ENCODE measurements around the gene PTCRA.
A peak's percentile ranks its signal among the peaks of the same experiment; 100 is the strongest.
"Not testable (repeated sequence)": the region's sequence is repeated elsewhere in the genome, so short reads cannot be mapped to it uniquely, and the experiment has no call there.

Gene PTCRA

GRCh38 chr6:42941356-42941755 is 25.5 kb downstream of the PTCRA start:
- DNase-seq (ENCODE audit: low spot score), result not testable (repeated sequence)

GRCh38 chr6:42942444-42942843 is 26.6 kb downstream of the PTCRA start:
- DNase-seq (ENCODE audit: low spot score), result no peak

GRCh38 chr6:42947950-42948349 is 32.1 kb downstream of the PTCRA start:
- DNase-seq (ENCODE audit: low spot score), result no peak

- DNase-seq (ENCODE audit: low spot score), result no peak
Observed at GRCh38 chr6:42952389-42952788, 36.5 kb downstream of the PTCRA start.

DNA sequence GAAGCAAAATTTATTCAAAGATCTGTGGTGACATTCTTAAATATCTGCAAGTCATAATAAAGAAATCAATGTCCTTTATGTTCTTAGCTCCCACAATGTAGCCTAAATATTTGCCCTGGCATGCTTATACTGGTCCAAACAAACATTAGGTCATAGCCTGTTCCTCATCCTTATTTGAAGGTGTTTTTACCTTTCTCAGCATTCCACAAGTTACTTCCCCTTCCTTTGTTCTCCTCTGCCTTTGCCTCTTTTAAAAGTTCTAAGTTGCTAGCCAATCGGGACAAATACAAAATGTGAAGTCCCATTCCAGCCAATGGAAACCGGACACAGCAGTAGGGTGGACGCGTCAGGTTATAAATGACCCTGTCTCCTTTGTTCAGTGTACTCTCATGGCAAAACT is 38.6 kb downstream of the PTCRA start:
- not testable (repeated sequence) for DNase-seq (ENCODE audit: low spot score)

DNA sequence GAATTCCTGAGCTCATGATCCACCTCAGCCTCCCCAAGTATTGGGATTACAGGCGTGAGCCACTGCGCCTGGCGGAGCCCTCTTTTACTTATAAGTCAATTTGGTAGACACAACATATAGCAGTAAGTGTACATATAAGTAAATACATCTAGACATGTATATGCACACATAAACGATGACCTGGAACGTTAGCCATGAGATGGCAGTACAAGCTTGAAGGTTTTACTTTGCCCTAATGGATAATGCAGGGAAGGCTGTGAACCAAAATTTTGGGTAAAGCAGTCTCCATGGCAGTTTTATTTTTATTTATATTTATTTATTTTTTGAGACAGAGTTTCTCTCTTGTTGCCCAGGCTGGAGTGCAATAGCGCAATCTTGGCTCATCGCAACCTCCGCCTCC is 42.3 kb downstream of the PTCRA start:
- no peak for DNase-seq (ENCODE audit: low spot score)

GRCh38 chr6:42959917-42960242 is 44.0 kb downstream of the PTCRA start:
- DNase-seq (ENCODE audit: low spot score), result no peak

DNA sequence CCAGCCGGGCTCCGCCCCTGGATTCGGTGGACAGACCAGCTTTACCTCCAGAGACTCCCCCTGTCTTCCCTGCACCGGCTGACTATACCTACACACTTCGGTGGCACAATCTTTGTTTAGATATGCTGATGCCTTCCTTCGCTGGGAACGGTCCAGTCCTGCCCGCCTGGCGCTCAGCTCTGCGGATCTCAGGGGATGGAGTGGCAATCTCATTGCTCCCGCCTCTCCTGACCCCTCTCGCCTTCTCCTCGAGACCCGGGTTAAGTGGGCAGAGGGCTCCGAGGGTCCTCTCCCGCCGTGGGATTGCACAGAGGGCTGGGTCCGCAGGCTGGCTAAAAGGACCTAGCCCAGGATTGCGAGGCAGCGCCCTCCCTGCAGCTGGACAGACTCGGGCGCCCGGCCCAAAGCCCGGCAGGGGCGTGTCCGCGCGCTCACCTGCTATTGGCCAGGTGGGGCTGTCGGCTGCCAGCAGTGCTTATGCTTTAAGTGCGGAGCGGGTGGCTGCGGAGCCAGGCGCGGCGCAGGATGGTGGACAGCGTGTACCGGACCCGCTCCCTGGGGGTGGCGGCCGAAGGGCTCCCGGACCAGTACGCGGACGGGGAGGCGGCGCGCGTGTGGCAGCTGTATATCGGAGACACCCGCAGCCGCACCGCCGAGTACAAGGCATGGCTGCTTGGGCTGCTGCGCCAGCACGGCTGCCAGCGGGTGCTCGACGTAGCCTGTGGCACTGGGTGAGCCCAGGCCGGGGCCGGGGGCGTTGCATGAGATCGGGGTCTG is 44.6 kb downstream of the PTCRA start, which contains the start of gene GNMT:
Gene GNMT (plus strand): TSS at position 512 of the 777 bp plus-strand sequence. CDS start 14 bp downstream, at position 526.
- peak; percentile 80 for DNase-seq (ENCODE audit: low spot score)

GRCh38 chr6:42961020-42961470 is 45.2 kb downstream of the PTCRA start:
- no peak for DNase-seq (ENCODE audit: low spot score)

- DNase-seq (ENCODE audit: low spot score), result no peak
Observed at GRCh38 chr6:42962096-42962495, 46.2 kb downstream of the PTCRA start.

DNA sequence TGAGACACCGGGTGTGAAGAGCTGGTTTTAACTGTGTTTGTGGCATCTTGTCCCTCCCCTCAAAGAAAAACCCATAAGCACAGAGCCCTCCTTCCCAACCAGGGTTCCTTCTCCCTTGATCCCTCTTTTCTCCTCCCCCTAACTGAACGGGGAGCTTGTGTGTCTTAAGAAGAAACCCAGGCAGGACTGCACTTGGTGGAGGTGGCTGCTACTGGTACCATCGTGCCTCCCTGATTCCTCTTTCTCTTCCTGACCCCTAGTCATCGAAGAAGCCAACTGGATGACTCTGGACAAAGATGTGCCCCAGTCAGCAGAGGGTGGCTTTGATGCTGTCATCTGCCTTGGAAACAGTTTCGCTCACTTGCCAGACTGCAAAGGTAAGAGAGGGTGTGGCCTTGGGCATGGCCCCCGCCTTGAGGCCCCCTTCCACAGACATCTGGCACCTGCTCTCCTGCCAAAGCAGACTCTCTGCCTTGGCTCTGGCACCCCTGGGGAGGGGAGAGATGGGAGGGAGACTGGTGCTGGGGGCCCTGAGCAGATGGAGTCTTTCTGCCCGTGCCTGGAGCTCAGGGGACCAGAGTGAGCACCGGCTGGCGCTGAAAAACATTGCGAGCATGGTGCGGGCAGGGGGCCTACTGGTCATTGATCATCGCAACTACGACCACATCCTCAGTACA is 46.8 kb downstream of the PTCRA start:
- no peak for DNase-seq (ENCODE audit: low spot score)

- DNase-seq (ENCODE audit: low spot score), result no peak
Observed at GRCh38 chr6:42963179-42963854, 47.5 kb downstream of the PTCRA start.

GRCh38 chr6:42963855-42964605 is 48.2 kb downstream of the PTCRA start:
- peak; percentile 48 for DNase-seq (ENCODE audit: low spot score)

GRCh38 chr6:42966571-42966970 is 50.7 kb downstream of the PTCRA start:
- no peak for DNase-seq (ENCODE audit: low spot score)

GRCh38 chr6:42967228-42967627 is 51.4 kb downstream of the PTCRA start:
- no peak for DNase-seq (ENCODE audit: low spot score)

DNA sequence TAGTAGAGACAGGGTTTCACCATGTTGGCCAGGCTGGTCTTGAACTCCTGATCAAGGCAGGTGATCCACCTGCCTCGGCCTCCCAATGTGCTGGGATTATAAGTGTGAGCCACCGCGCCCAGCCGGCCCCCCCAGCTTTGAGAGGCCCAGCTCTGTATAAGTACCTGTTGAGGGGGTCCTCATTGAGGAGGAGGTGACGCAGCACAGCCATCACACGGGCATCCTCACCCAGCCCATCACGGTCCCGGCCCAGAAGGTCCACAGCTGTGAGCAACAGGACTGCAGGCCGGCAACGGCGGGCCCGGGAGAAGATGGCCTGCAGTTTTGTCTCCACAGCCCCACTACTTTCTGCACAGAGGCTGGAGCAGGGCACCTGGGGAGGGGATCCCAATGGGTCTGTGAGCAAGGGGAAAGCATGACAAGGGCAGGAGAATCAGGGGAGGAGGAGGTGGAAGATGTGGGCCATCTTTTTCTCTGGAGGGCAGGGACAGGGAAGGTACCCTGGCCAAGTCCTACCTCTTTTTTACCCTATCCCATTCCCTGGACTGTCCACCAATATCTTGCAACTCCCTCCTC is 52.4 kb downstream of the PTCRA start:
- DNase-seq (ENCODE audit: low spot score), result no peak

DNA sequence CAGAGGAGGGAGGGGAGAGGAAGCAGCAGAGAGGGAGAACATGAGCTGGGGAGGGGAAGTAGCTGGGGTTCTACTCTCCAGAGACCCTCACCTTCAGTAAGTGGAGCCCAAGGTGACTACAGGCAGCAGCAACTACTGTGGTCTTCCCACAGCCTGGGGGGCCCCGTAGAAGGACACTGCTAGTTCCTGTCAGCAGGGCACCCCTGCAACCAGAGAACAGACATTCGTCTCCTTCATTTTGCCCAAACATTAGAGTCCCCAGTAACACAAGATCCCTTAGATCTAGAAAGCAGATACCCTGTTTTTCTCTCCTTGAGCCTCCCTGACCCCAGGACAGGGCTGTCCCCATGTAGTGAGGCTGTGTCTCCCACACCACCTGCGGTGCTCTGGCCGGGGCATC is 52.9 kb downstream of the PTCRA start:
- DNase-seq (ENCODE audit: low spot score), result no peak

DNA sequence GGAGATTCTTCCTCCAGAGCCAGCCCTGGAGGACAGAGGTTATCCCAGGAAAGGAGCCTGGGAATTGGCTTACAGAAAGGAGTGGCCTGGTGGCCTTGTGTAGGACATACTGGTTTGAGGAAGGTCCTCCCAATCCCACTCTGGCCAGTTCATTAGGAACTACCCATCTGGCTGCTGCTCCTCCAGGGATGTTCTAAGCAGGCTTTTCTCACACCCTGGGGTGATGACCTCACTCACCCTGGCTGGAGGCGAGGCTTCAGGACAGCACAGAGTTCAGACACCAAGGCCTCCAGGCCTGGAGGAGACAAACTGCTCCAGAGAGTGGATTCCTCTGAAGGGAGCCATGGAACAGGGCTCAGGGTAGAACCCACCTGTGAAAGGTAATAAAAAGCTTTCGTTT is 53.6 kb downstream of the PTCRA start:
- no peak for DNase-seq (ENCODE audit: low spot score)

DNA sequence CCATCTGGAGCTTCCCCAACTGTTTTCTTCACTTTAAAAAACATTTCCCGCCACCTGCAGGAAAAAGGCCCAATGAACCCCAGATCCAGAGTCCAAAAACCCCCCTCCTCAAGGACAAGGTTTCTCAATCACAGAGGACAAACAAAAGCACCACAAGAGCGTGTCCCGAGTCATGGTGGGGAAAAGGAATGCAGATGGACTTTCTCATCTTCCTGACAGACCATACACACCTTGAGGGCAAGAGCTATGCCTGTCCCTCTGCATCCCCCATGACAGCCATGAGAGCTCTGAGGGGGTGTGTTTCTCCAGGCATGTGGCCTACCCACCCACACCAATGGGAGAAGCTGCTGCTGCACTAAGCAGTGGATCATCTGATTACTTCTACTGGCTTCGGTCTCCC is 54.1 kb downstream of the PTCRA start:
- DNase-seq (ENCODE audit: low spot score), result no peak

- DNase-seq (ENCODE audit: low spot score), result no peak
Observed at GRCh38 chr6:42970871-42971612, 55.2 kb downstream of the PTCRA start.

- no peak for DNase-seq (ENCODE audit: low spot score)
Observed at GRCh38 chr6:42971746-42972327, 56.0 kb downstream of the PTCRA start.

All from HuH-7 (cell line).